Activated T-cell treated with anti-CD3 and anti-CD28 coated beads for 1 hour (primary cell): ENCODE measurements around the gene DDX51.
"Not testable (repeated sequence)": the region's sequence is repeated elsewhere in the genome, so short reads cannot be mapped to it uniquely, and the experiment has no call there.

Experiments used
- DNase-seq: peaks from one replicate; pipeline ENCODE4 v3.0.0-alpha.2; 2020; ENCODE audit warnings: low read depth

The DDX51 gene

DNA sequence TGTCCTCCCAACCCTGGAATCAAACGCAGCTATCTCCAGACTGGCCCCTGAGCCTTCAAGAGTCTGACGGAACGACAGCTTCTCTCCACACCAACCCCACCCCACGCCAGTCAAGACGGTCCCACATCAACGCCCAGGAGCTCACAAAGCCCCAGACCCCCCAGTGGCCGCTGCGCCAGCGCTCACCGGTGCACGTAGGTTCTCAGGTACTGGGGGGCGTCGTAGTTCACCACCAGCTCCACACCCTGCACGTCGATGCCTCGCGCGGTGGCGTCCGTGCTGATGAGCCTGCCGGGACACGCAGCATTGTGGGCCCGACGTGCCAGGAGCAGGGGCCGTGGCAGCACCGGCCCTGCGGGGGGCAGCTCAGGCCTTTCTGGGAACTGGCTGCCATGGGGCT is 4.2 kb downstream of the DDX51 start:
- no peak for DNase-seq

DNA sequence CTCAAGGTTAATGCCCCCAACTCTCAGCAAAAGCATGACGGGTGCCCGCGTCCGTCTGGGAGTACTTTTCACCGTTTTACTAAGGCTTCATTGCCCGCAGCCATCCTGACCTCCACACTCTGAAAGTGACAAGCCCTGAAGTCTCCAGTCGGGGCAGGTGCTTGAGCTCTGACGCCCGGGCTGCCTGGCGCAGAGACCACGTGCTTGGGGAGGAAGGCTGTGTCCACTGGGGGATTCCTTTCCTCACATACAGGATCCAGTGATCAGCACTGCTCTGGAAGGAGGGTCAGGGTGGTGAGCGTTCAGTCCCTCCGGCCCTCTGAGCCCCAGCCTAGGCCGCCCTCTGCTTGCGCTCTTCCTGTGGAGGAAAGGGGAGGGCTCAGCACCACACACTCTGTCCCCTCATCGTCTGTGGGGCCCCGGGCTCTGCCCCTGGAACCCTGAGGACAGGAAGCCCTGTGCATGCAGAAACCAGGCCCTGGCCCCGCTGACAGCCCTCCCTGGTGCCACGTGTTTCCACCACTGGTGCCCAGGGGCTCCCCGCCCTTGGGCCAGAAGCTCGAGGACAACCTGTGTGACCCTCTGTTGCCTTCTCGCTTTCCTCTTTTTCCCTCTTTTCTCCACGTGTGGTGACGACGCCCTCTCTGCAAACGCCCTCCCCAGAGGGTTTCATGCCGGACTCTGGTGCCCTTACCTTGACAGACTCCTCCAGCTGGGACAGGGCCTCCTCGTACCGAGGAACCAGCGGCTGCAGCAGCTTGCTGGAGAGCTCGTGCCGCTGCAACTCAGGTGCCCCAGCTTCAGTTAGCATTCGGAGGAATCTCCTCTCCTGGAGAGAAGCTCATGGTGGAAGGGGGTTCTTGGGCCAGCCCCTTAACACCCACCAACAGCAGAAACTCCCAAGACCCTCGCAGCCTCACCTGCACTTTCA is 4.9 kb downstream of the DDX51 start:
- no peak for DNase-seq

DNA sequence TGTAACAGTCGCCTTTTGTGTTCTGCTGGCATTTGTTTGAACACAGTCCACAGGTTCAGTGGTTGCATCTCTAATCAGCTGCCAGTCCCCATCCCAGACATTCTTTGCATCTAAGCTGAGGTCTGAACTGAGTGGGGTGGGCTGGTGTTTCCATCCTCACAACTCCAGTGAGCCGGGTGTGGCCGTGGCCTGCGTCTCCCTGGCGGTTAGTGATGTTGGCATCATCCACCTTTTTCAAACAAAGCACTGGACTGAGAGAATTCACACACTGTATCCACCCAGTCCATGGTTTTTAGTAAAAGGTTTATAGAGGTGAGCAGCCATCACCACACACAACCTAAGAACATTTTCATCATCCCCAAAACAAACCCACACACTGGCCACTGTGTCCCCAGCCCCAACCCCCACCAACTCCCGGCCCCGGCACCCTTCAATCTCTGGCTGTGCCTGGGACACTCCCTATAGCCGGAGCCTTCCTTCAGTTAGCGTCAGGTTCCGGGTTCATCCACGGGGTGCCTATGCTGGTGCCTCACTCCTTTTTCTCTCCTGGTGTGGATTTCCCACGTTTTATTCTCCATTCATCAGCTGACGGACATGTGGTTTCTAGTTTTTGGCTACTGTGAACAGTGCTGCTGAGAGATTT is 6.5 kb downstream of the DDX51 start:
- no peak for DNase-seq

DNA sequence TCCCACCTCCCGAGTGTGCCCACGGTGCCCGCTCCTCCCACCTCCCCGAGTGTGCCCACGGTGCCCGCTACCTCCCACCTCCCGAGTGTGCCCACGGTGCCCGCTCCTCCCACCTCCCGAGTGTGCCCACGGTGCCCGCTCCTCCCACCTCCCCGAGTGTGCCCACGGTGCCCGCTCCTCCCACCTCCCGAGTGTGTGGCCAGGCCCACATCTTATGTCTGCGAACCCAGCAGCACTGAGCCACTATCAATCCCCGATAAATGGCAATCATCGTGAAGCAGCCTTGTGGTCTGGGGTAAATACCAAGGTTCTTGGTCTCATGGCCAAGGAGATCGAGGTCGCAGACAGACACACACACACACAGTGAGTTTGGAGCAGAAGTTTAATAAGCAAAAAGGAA is 7.9 kb downstream of the DDX51 start:
- DNase-seq: not testable (repeated sequence)

DNA sequence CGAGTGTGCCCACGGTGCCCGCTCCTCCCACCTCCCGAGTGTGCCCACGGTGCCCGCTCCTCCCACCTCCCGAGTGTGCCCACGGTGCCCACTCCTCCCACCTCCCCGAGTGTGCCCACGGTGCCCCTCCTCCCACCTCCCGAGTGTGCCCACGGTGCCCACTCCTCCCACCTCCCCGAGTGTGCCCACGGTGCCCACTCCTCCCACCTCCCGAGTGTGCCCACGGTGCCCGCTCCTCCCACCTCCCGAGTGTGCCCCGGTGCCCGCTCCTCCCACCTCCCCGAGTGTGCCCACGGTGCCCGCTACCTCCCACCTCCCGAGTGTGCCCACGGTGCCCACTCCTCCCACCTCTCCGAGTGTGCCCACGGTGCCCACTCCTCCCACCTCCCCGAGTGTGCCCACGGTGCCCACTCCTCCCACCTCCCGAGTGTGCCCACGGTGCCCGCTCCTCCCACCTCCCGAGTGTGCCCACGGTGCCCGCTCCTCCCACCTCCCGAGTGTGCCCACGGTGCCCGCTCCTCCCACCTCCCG is 9.4 kb downstream of the DDX51 start:
- not testable (repeated sequence) for DNase-seq

DNA sequence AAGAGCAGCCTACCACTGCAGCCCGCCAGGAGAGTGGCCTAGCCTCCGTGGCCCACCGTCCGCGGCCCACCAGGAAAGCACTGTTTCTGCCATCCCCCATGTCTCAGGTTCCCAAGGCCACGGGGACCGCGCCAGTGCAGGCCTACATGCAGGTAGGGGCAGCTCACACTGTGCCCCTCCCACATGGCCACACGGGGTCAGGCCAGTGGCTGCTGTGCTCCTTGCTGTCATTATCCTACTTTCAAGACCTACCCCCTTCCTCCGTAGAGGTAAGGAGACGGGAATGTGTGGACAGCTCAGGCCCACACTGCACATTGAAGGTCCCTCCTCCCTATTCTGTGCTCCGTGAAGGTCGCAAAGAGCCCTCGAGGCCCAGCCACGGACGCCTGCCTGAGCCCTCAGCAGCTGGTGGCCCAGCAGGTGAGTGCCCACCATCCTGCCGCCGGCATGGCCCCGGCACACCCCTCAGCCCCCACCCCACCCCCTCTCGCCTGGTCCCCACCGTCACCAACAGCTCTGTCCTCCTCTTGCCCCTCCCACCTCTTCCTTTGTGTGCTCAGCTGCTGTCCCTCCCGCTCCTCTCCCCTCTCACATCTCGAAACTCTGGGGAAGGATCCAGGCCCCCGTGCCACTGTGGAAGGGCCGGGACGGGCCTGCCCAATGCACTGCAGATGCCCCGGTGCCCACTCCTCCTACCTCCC is 10.0 kb downstream of the DDX51 start:
- no peak for DNase-seq

DNA sequence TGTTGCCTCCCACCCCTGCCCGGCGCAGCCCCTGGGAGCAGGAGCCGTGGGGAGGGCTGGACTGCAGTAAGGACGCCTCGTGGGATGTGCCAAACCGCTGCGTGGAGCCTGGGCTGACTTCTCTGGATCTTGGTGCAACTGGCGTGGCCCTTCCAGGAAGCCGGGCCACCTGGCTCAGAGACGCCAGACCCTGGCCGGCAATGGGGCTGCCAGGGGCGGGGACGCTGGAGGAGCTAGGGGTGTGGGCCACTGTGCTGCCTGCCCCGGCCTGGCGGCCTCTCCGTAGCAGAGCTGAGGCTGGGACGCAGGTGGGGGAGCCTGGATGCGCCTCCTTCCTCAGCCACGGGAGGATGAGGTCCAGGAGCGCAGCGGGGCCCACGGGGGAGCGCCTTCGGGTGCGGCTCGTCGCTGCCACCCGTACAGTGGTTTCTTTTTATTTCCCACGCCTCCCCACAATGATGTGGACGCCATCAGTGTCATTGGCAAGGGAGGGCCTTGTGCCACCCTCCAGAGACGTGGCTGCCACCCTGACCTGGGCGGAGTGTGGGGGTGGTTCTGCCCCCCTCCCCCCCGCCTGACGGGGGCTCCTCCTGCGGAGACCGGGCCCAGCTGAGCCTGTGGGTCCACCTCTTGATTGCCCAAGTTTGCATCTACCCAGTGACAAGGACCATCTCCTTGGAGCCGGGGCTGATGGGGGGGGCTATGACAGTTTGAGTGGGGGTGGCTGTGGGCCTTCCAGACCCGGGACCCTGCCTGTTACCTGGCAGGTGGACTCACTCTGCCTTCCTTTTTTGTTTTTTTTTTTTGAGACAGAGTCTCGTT is 11.3 kb downstream of the DDX51 start:
- no peak for DNase-seq

DNA sequence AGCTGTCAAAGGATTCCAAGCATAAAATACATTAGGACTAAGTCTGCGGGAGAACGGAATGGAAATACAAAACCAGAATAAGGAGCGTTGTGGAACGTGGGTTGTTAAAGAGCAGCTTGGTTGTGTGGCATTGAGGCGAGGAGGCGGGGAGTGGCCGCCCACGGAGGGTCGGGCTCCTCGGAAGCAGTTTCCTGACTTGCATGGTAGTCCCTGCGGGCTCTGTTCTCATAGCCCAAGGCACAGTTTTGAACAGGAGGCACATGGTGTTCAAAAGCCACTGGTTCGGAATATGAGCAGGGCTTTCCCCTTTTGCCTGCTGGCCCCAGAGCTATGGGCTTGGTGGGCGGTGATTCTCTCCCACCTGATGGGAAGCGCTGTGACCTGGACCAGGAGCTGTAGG is 12.2 kb downstream of the DDX51 start:
- no peak for DNase-seq

DNA sequence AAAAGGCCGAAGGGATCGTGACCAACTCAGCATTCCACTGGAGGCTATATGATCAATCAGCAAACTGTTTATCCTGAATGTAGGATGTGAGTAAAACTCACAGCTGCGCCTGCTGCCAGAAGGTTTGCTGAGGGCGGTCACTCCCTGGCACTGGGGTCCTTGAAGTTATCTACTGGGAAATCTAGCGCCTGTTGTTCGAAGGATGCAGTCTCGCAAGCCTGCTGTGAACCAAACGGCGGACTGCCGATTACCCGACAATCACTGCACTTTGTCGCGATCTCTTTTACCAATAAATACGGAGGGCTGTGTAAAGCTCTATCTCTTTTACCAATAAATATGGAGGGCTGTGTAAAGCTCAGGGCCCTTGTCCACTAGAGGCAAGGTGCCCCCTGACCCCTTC is 12.9 kb downstream of the DDX51 start:
- no peak for DNase-seq

DNA sequence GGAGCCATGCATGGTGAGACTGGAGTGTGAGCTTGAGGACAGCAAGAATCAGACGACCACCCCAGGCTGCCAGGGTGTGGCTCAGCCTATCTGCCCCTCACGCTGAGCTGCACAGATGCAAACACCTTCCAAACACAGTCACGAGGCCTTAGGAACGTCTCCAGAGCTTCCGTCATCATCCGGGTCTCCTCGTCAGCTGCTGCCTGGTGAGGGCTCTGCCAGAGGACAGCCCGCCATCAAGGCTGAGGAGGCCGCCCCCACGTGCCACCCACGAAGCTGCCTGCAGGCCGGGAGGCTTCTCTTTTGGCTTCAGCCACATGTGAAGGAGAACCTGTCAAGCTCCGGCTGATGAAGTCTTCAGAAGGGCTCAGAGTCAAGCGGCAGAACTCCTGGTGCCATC is 13.4 kb downstream of the DDX51 start:
- no peak for DNase-seq

DNA sequence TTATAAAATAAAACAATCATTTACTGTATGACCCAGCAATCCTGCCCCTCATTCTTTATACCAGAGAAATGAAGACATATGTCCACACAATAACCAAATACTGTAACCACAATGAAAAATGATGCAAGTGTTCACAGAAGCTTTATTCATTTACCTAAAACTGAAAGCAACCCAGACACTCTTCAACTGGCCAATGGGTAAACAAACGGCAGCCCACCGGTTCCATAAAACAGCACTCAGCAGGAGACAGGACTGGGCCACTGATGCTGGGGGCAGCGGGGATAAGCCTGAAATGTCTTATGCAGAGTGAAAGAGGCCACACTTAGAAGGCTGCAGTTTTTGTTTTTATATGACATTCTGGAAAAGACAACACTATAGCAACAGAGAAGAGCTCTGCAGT is 15.1 kb downstream of the DDX51 start:
- DNase-seq: no peak

DNA sequence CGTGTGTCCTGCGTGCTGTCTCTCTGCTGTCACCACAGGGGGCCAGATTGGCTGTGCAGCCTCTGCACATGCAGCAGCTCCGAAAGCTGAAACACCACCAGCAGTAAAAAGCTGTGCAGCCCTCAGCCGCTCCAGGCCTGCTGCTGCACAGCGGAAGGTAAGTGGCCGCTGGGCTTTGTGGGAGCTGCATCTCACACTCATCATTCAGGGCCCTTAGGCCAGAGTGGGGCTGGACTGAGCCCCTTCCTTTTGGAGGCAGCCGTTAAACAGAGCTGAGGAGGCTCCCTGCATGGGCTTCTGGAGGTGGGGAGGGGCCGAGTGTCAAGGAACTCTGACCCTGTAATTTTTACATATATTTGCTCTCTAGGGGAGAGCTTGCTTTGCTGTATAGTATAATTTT is 17.1 kb downstream of the DDX51 start:
- DNase-seq: no peak

DNA sequence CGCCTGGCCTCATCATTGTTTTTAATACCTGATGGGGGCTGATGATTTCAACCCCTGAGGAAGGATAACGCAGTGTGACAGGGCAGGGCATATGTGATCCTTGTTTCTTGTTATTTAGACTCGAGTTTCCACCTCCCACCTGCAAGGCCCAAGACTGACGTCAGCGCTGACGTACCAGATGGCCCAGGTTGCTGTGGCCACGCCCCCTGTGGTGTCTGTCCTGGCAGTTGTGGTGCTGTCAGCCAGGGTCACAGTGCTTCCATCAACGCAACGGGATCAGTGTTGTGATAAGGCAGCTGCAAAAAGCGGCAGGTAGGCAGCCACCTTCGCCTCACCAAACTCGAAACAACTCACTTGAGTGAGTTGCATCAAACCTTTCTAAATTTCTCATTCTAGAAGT is 18.4 kb downstream of the DDX51 start:
- DNase-seq: no peak

DNA sequence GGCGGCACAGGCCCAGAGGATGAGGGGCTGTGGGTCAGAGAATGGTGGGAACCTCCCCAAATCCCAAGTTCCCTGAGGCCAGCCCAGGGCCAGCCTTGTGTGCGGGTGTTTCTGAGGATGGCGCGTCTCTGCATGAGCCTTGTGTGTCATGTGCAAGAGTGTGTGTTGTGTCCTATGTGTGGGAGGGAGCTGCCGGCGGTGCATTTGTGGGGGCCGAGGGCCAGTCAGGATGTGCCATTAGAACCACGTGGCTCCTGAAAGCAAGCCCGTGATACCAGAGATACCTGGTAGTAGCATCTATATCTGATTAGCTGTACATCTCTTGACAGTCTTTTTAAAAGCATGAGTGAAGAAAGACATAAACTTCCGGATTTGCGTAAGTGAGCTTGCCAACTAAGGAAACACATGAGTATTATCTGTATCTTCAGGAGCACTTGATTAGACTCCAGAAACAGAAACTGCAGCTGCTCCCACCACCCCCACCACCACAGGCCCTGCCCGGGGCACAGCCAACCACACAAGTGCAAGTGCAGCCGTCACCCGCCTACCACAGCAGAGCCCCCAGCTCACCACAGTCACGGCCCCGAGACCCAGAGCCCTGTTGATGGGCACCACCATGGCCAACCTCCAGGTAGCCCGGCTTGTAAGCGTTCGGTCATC is 19.2 kb downstream of the DDX51 start:
- no peak for DNase-seq

DNA sequence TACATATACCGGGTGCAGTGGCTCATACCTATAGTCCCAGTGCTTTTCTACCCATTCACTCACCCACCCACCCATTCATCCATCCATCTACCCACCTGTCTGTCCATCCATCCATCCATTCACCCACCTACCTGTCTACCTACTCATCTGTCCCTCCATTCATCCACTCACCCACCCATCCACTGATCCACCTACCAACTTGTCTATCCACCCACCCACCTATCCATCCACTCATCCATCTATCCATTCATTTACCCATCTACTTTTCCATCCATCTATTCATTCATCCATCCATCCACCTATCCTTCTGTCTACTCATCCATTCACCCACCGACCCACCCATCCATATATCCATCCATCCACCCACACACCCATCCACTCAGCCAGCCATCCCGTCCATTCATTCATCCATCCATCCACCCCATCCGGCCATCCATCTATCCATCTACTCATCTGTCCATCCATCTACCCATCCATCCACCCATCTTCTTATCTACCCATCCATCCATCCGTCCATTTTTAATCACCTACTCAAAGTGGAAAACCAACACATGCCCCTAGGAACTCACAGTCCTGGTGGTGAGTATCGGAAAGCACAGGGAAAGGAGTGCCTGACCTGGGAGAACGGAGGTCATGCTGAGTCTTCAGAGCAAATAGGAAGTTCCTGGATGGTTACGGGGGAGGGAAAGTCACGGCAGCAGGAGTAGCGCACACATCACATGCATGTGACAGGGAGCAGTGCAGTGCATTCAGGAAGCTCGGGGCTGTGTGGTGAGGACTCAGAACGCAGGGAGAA is 20.0 kb downstream of the DDX51 start:
- no peak for DNase-seq

DNA sequence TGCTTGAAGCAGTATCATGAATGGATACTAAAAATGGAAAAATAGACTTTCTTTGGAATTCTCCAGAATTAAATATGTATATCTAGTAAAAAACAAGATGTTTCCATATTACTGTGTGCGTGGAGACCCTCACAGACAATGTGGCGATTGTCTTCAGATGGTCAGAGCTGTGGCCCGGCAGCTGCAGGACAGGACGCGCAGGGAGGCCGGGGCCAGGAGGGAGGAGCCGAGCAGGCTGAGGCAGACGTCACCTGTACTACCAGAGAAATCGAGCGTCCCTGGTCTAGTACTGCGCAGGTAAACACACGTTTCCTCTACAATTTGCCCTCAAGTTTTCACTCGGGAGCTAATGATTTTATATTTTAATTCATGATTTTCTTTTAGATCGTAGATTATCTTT is 22.8 kb downstream of the DDX51 start:
- DNase-seq: no peak

DNA sequence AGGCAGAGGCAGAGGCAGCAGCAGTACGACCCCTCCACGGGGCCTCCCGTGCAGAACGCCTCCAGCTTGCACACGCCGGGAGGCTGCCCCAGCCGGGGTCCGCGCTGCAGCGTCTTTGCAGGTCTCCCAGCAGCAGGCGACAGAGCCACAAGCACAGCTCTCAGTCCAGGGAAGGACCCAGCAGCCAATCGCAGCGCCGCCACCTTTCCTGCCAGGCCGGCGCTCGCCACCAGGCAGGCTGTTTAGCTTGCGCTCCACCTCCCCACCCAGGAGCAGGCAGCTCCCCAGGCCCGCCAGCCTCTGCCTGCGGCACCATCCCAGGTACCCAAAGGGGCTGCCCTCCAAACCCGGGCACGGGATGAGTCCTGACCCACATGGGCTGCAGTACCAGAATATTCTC is 25.2 kb downstream of the DDX51 start:
- DNase-seq: no peak

DNA sequence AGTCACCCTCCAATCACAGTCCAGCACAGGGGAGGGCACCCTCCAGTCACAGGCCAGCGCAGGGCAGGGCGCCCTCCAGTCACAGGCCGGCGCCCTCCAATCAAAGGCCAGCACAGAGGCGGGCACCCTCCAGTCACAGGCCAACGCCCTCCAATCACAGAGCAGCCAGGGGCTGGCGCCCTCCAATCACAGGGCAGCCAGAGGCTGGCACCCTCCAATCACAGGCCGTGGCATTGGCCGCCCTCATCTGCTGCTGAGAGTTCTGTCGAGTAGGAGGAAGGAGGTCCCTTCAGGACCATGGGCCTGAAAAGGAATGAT is 26.6 kb downstream of the DDX51 start:
- no peak for DNase-seq

DNA sequence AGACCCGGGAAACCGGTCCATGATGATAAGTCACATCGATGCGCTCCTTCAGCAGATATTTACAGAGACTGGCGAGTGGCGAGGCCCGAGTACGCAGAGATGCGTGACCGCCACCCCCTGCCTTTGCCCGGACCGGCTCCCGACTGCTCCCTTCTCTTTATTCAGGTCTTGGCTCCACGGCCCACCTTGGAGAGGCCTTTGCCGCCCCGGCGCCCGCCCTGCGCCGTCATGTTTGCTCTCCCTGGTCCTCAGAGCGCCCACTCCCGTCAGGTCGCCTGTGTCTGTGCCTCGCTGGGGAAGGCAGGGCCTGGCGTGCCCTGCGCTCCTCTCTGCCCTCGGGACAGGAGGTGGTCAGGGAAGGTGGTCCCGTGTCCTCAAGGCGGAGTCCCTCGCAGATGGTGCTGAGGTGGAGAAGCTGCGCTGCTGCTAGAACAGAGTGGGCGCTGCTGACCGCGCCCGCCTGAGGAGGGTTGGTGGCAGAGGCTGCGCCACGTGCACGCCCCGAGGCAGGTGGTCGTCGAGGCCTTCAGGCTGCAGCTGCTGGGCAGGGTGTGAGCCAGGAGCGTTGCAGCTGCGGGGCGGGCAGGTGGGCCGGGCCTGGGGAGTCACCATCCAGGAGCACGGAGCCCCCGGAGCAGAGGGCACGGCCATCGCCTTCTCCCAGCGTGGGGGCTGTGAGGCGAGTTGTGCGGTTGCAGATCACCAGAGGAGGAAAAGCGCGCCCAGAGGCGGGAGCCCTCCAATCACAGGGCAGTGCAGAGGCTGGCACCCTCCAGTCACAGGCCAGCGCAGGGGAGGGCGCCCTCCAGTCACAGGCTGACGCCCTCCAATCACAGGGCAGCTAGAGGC is 27.2 kb downstream of the DDX51 start:
- no peak for DNase-seq

DNA sequence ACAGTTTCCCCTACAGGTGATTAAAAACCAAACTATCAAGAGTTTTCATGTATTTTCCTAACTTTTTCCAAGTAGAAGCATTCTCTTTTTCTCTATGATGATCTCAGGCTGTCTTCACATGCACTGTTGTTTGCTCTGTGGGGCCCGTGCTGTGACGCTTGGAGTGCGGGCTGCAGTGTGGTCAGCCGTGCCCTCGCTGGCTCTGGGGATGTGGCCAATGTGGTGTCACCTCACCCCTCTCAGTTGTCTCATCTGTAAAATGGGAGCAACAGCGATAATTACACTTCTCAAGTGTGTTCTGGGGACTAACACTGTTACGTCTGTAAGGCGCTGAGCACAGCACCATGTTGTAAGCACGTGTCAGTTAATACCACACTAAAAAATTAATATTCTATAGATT is 28.6 kb downstream of the DDX51 start:
- DNase-seq: no peak
